Measurements from ENCODE around the gene HOXC4.

HOXC4 gene

GRCh38 chr12:54029529-54030441, 23.9 kb upstream of the HOXC4 start:
- DNase-seq = no peak

GRCh38 chr12:54030442-54030801, 23.2 kb upstream of the HOXC4 start:
- no peak for DNase-seq

GRCh38 chr12:54030889-54031471, 22.7 kb upstream of the HOXC4 start:
- DNase-seq = no peak

GRCh38 chr12:54031480-54031879, 22.2 kb upstream of the HOXC4 start:
- no peak for DNase-seq

GRCh38 chr12:54032086-54032619, 21.5 kb upstream of the HOXC4 start:
- DNase-seq = no peak

GRCh38 chr12:54032627-54033100, 21.0 kb upstream of the HOXC4 start, which contains the start of gene HOXC5:
Gene HOXC5, plus strand, starts transcription at chr12:54033050. Its CDS starts 73 bp downstream, at chr12:54033123.
- DNase-seq = peak; percentile 51 to 63

- DNase-seq = peak in 1 of 2 experiments; percentile 22
Observed at GRCh38 chr12:54033106-54033979, 20.3 kb upstream of the HOXC4 start.

GRCh38 chr12:54033980-54034784, 19.5 kb upstream of the HOXC4 start:
- no peak for DNase-seq

- no peak for DNase-seq
Observed at GRCh38 chr12:54034785-54035310, 18.8 kb upstream of the HOXC4 start.

GRCh38 chr12:54035568-54036264, 17.9 kb upstream of the HOXC4 start:
- no peak for DNase-seq

GRCh38 chr12:54036620-54037359, 16.8 kb upstream of the HOXC4 start:
- peak in 1 of 2 experiments; percentile 20 for DNase-seq

- no peak for DNase-seq
Observed at GRCh38 chr12:54037360-54038283, 16.0 kb upstream of the HOXC4 start.

- no peak for DNase-seq
Observed at GRCh38 chr12:54038284-54038870, 15.3 kb upstream of the HOXC4 start.

- DNase-seq = peak in 1 of 2 experiments; percentile 58
Observed at GRCh38 chr12:54038871-54039414, 14.7 kb upstream of the HOXC4 start.

GRCh38 chr12:54039417-54040147, 14.1 kb upstream of the HOXC4 start:
- DNase-seq = no peak

- no peak for DNase-seq
Observed at GRCh38 chr12:54040148-54040494, 13.5 kb upstream of the HOXC4 start.

- no peak for DNase-seq
Observed at GRCh38 chr12:54040648-54041047, 13.0 kb upstream of the HOXC4 start.

All from SHP77 (cell line).